Skin of body (tissue), 2 donors: ENCODE results near the gene CLPSL2. TPM values are rescaled to one million over a fixed set of nuclear protein-coding genes. Genes with fewer than 3 reads are reported as not detected.

Experiments
- DNase-seq: peaks from one replicate; lab custom pipeline; 2025; lab: John Stamatoyannopoulos, UW
- total RNA-seq: library from RNA; depleted of rRNA; stranded (reverse); fragments of >200 nt; gene quantifications from one replicate; pipeline ENCODE4 v1.2.3, GENCODE V29; 2014

Gene CLPSL2
- total RNA-seq, 1 donor from 2014 or later = not detected

GRCh38 chr6:35786810-35787209 lies 10.4 kb downstream of the CLPSL2 start:
- no peak for DNase-seq

DNA sequence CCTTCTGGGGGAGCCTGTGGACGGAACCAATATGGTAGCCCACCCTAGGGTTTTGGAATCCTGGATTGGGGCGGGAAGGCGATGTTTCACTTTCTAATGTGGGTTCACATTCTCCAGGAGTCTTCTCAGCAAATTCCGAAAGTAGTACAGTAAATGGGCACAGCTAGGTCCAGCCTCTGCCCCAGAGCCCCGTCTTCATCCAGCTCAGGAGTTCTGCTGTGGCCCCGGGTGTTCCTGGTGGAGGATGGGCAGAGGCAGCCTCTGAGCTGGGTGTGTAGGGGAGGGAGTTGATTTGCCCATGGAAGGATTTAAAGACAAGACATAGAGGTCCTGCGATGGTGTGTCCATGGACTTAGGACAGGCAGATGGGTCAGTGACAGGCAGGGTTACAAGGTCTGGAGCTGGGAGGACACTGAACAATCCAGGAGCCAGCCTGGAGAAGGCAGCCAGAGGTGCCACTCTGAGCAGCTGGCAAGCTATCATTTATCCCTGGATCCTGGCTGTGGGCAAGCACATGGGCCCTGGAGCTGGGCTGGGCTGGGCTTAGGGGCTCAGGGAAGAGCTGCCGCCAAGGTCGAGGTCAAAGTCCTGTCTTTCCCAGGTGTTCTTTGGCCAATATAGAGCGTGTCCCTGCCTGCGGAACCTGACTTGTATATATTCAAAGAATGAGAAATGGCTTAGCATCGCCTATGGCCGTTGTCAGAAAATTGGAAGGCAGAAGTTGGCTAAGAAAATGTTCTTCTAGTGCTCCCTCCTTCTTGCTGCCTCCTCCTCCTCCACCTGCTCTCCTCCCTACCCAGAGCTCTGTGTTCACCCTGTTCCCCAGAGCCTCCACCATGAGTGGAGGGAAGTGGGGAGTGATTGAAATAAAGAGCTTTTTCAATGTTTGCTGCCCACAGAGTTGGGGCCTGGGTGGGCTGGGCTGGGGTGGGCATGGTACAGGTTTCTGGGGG lies 11.1 kb downstream of the CLPSL2 start:
- DNase-seq = no peak

- DNase-seq = no peak
Observed at GRCh38 chr6:35788423-35788982, 12.1 kb downstream of the CLPSL2 start.

DNA sequence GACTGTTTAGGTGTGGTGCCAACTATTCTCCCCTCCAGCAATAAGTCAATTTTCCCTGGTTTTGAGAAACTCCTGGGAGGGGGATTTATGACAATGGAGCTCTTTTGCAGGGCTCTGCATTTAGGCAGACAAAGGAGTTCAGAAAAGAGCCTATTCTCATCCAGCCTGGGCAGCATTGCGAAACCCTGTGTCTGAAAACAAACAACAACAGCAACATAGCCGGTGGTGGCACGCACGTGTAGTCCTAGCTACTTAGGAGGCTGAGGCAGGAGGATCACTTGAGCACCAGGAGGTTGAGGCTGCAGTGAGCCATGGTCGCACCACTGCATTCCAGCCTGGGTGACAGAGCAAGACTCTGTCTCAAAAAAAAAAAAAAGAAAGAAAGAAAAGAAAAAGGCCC lies 14.3 kb downstream of the CLPSL2 start:
- DNase-seq = no peak

- no peak for DNase-seq
Observed at GRCh38 chr6:35794536-35795452, 18.4 kb downstream of the CLPSL2 start.

DNA sequence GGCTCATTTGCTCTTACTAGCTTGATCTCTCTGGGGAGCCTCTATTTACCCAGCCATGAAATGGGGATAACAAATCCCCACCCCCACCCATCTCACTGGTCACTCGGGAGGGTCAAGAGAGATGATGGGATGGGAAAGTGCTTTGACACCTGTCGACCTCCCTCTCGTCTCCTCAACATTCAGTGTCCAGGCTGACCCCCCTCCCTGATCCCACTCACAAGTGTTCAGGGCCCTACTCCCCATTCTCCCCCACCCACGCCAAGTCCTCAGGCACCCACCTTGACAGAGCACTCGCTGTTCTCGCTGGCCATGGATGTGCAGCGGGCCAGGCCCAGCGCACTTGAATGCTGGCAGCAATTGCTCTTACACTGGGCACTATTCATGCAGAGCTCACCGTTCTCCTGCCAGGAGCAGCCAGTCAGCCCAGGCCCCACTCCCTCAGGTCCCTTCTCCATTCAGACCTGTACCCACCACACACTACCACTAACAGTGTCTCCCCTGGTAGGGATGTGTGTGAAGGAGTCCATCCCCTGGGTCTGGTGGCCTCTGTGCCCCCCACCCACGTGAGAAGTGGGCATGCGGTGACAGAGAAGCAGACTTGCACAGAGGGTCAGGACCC lies 19.2 kb downstream of the CLPSL2 start:
- no peak for DNase-seq

DNA sequence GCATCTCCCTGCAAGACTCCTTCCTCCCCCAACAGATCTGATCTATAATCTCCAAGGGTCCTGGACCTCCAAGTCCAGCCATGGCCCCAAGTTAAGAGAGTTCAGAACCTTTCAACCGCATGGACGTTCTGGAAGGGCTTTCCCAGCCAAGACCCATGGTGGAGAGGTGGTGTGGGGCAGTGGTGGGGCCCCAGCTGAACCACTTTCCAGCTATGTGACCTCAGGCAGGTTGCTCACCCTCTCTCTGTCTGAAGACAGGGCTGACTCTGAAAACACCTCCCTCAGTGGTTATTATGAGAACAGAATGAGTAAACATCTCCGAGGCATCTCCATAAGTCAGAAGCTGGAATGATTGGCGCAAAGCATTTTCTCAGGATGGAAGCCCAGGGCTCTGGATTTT lies 19.8 kb downstream of the CLPSL2 start:
- no peak for DNase-seq

DNA sequence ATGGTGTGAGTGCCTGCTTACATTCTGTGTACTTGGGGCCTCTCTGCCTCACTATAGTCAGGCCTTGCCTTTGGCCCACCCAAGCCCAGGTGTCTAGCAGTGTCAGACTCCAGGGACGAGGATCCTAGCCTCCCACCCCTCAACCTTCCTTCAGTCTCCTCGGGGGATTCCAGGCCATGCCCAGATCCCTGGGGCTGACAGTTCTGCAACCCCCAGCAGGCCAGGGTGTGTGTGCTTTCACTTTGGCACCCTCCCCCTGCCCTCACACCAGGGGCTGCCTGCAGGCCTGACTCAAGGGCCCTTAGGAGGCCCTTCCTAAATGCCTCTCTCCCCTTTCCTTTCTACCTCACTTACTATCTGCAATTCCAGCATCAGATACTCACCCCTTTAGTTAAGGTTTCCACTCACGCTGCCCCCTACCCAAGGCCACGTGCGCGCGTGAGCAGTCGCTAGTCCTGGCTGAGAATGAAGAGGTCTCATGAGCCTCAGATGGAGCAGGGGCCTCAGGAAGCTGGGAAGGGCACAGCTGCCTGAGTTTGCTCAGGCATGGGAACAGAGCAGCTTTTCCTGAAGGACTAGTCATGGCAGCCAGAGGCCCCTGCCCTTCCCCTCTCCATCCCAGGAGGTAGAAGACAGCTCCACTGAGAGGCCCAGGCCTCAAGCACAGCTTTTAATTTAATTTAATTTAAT lies 21.6 kb downstream of the CLPSL2 start:
- DNase-seq = no peak

DNA sequence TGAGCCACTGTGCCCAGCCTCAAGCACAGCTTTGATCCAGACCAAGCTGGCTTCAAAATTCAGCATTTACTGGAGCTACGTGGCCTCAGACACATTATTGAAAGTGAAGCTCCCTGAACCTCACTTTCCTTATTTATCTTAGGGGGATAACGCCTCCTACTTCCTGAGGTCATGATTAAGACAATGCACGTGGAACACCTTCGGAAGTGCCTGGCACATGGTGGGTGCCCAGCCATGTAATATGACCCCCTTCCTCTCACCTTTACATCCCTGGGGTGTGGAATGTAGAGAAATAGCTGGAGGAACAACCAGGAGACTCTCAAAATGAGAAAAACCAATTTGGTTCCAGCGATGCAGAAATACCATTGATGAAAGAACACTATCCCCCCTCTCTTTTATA lies 22.3 kb downstream of the CLPSL2 start:
- no peak for DNase-seq

DNA sequence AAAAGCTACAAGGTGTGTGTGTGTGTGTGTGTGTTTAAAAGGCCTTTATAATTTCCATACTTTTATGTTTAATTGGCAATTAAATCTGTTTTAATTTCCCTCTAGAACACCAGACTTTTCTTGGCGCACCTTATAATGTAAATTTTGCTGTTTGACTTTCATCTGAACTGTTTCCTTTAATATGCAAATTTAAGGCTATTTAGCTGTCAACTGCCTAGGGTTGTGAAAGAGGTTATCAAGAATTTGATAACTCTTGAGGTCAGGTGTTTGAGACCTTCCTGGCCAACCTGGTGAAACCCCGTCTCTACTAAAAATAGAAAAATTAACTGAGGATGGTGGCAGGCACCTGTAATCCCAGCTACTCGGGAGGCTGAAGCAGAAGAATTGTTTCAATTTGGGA lies 24.8 kb downstream of the CLPSL2 start:
- no peak for DNase-seq

GRCh38 chr6:35804996-35805736 lies 28.8 kb downstream of the CLPSL2 start, which contains the start of gene LHFPL5:
TSS of gene LHFPL5 (plus strand) at chr6:35805352. CDS start at chr6:35805671, 319 bp downstream.
- DNase-seq = no peak

DNA sequence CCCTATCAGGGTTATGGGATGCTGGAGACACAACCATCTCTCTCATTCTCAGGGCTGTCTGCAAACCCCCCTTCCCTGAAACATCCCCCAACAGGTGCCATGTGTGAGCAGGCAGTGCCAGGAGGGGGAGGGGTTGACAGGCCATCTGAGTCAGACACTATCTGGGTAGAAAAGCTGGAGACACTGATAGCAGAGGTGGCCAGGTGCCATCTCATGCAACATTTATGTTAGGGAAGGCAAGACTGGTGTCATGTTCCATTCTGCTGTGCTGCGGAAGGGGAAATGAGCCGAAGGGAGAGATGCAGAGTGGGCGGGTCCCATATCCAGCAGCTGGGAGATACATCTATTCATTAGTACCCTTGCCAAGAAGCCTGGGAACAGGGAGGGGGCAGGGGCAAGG lies 32.3 kb downstream of the CLPSL2 start:
- DNase-seq = no peak

- no peak for DNase-seq
Observed at GRCh38 chr6:35809809-35810208, 33.4 kb downstream of the CLPSL2 start.

DNA sequence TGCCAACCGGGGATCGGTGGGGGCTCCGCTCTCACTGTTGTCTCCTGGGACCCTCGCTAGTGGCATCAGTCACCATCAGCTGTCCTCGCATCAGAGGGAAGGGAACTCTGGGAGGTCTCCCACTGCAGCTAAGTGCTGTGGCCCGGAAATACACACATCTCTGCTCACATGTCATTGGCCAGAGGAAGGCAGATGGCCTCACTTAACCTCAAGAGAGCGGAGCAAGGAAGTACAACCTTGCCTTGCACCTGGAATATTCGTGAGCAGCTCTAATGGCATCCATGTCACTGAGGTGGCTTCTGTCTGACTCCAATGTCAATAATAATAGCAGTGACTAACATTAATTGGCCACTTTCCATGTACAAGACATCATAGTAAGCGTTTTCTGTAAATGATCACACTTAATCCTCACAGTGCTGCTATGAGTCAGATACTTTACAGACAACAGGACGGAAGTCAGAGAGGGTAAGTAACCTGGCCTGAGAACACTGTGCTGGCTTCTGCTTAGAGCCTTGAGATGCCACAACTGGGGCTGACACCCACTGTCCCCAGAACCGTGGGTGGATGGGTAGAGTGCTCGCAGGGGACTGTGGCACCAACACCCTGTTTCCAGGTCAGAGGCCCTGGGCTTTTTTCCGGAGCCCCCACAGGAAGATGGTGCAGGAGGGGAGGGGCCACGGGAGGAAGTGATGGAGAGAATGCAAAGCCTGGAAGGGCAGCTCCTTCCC lies 34.7 kb downstream of the CLPSL2 start:
- no peak for DNase-seq

DNA sequence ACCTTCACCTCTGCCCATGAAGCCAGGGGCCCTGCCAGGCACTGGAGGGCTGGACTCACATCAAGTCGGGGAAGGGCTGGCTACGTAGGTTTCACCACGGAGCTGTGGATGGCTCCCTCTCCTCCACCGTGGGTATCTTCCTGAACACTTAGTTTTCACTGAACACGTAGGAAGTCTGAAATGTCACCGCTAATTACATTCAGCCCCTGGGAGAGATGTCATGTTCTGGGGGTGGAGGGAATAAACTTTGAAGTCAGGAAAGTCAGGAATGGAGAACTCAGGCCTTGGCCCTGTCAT lies 35.2 kb downstream of the CLPSL2 start:
- DNase-seq = no peak

- no peak for DNase-seq
Observed at GRCh38 chr6:35817515-35817914, 41.1 kb downstream of the CLPSL2 start.

DNA sequence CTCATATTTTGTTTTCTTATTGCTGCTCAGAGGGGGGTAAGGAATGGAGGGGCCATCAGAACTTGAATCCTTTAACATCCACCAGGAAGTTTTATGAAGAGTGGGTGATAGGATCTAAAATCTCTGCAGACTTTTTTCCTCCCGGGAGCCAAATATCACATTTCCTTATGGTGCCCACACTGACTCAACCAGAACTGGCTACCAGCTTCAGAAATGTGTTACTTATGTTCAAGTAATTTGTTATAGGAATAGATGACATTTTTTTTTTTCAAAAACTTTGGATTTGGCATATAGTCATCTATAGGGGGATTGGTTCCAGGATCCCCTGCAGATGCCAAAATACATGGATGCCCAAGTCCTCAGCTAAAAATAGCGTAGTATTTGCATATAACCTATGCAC lies 47.2 kb downstream of the CLPSL2 start:
- no peak for DNase-seq

DNA sequence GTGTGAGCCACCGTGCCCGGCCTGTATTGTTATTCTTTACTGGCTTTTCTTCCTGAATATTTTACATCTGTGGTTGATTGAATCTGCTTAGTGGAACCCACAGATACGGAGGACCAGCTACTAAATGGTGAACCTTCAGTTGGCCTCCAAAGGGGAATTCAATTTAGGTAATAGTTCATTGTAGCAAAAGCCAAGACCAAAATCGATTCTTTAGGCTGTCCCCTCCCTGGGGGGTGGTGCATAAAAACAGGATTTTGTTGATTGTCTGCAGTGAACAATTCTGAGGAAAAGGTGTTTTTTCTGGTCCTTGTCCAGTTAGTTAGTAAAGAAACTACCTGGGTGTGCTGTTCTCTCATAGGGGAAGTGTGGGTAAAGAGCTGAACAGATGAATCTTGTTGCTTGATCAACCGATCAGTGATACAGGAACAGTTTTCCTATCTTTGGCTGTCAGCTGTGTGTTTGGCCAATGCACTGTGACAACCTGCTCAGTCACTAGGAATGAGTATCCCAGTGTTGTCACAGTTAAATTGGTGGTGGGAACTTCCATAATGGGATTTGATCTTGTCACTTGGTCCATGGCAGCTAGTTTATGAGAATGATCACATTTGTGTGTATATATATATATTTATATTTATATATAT lies 48.3 kb downstream of the CLPSL2 start:
- no peak for DNase-seq
